Lung (tissue), 12 donors: ENCODE measurements around the gene COX7A2L. TPM values are rescaled to one million over a fixed set of nuclear protein-coding genes. Genes with fewer than 3 reads are reported as not detected.
"Not testable (repeated sequence)": the region's sequence is repeated elsewhere in the genome, so short reads cannot be mapped to it uniquely, and the experiment has no call there.

Source experiments
- ATAC-seq: fragments of 200-7000 bp; cut with Tn5 transposase; one replicate; pipeline ENCODE4 v1.9.1; 2020; ENCODE audit warnings: moderate number of reproducible peaks; ENCODE audit not compliant: insufficient read depth, low FRiP score
- DNase-seq, 3 donors: peaks; one replicate each; pipeline ENCODE4 v3.0.0-alpha.2; 2013 to 2017
- H3K27ac ChIP-seq, 2 donors: one replicate each; pipeline ENCODE4 v1.5.1; 2013; ENCODE audit warnings: mild to moderate bottlenecking in 2 of 2, moderate library complexity in 2 of 2, control low read depth in 1 of 2, inconsistent platforms in 1 of 2, low read depth in 1 of 2, low read length in 1 of 2
- H3K27me3 ChIP-seq, 3 donors: one replicate each; pipeline ENCODE4 v1.5.1; 2013; ENCODE audit warnings: low read length in 2 of 3; ENCODE audit not compliant: control insufficient read depth in 3 of 3, insufficient read depth in 3 of 3
- H3K36me3 ChIP-seq, 4 donors: one replicate each; pipeline ENCODE4 v1.5.1; 2013; ENCODE audit warnings: low read length in 4 of 4, mild to moderate bottlenecking in 1 of 4, moderate library complexity in 1 of 4; ENCODE audit not compliant: control insufficient read depth in 4 of 4, insufficient read depth in 4 of 4
- H3K4me1 ChIP-seq, 5 donors: one replicate each; pipeline ENCODE4 v1.5.1; 2013; ENCODE audit warnings: low read length in 5 of 5, mild to moderate bottlenecking in 2 of 5, moderate library complexity in 1 of 5; ENCODE audit not compliant: control insufficient read depth in 5 of 5, insufficient read depth in 5 of 5
- H3K4me3 ChIP-seq: one replicate; pipeline ENCODE4 v1.5.1; 2013; ENCODE audit warnings: mild to moderate bottlenecking, control low read depth, moderate library complexity
- H3K9ac ChIP-seq, 2 donors: one replicate each; pipeline ENCODE4 v1.5.1; 2013; ENCODE audit warnings: low read length in 2 of 2, control low read depth in 1 of 2; ENCODE audit not compliant: insufficient read depth in 1 of 2
- H3K9me3 ChIP-seq, 4 donors: one replicate each; pipeline ENCODE4 v1.5.1; 2013; ENCODE audit warnings: low read length in 3 of 4, mild to moderate bottlenecking in 1 of 4, moderate library complexity in 1 of 4; ENCODE audit not compliant: control insufficient read depth in 4 of 4, insufficient read depth in 3 of 4
- CTCF ChIP-seq: IDR thresholded peaks from 2 replicates; pipeline ENCODE4 v1.5.1; 2012; ENCODE audit warnings: mild to moderate bottlenecking; ENCODE audit errors: control extremely low read depth, extremely low read depth
- WGBS, 2 donors: extraction: QIAGEN DNeasy Blood & Tissue Kit; methylation state at CpG; one replicate each; pipeline ENCODE4 v1.1.7; 2013; 5-methylcytosine and 5-hydroxymethylcytosine counted together
- polyA plus RNA-seq, 2 donors: library from polyadenylated mRNA; stranded (reverse); fragments of 200-250 nt; gene quantifications; one replicate each; pipeline ENCODE4 v1.2.1, GENCODE V29; 2013
- total RNA-seq, 2 donors: library from RNA; depleted of rRNA in 1 of 2; stranded (reverse); fragments of >200 nt in 1 of 2; gene quantifications; one replicate each; pipeline ENCODE4 v1.2.1, GENCODE V29; 2014 to 2021
- donor health status: control.
- donor health status: control.
- donor health status: Bipolar disorder and iron deficiency.
- donor health status: healthy.
- donor health status: DM: yes; HTN: yes; CAD: no.

Gene COX7A2L
- total and polyA plus RNA-seq, 4 donors = 80.4 to 113 (median 103) TPM

DNA sequence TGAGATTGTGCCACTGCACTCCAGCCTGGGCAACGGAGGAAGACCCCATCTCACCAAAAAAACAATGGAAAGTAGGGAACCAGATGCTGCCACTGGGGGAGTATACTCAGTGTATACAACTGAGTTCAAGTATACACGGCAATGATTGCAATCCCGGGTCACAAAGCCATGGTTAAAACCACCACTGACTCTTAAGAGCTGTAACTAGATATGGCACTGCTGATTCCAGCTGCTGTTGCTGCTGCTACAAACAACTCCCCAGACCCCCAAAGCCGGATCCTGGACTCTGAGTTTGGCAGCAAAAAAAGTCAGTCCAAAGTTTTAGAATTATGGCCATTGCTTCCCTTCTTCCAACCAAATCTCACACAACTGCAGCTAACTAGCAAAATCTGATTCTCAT lies 43.7 kb upstream of the COX7A2L start:
- TF ChIP-seq CTCF = no peak
- Histone ChIP-seq H3K36me3 (no peaks in the 10 kb centered on the region), H3K9me3 (peaks cover 0 to 8% (median 0%) of the 10 kb centered on the region in 4 donors), H3K27ac (no peak overlapping the region), H3K9ac (no peak overlapping the region), H3K4me3 (no peak overlapping the region), H3K27me3 (no peaks in the 10 kb centered on the region), H3K4me1 (peaks cover 0 to 2% (median 0%) of the 10 kb centered on the region in 5 donors)
- ATAC-seq (no peak), DNase-seq (no peak)
- 76 to 88% methylated on average over 4 of the region's 4 CpGs for WGBS, 2 donors

- H3K4me1 ChIP-seq = no peaks in the 10 kb centered on the region
- DNase-seq (no peak), ATAC-seq (no peak)
- no peaks in the 10 kb centered on the region for H3K27me3 ChIP-seq
- H3K9me3 ChIP-seq = no peaks in the 10 kb centered on the region
- H3K36me3 ChIP-seq = no peaks in the 10 kb centered on the region
- H3K4me3 ChIP-seq = no peak overlapping the region
- 95 to 96% methylated on average over 6 of the region's 6 CpGs for WGBS, 2 donors
- no peak overlapping the region for H3K27ac ChIP-seq
- TF ChIP-seq CTCF = no peak
- H3K9ac ChIP-seq = no peak overlapping the region
These were observed 40.8 kb upstream of the COX7A2L start for GRCh38 chr2:42401773-42402172.

DNA sequence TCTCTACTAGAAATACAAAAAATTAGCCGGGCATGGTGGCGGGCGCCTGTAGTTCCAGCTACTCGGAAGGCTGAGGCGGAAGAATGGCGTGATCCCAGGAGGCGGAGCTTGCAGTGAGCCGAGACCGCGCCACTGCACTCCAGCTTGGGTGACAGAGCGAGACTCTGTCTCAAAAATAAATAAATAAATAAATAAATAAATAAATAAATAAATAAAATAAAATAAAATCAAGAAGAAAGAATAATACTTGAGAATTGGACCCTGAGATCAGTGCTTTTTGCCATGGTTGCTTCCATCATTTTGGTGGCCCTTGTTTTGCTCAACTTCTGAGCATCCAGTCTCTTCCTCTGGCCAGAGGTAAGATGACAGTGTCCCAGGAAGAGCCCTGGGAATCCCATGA lies 37.0 kb upstream of the COX7A2L start:
- H3K4me3 ChIP-seq, H3K36me3 ChIP-seq, H3K9me3 ChIP-seq, H3K27ac ChIP-seq, H3K9ac ChIP-seq, H3K27me3 ChIP-seq, H3K4me1 ChIP-seq, ATAC-seq, DNase-seq: not testable (repeated sequence)
- WGBS, 2 donors = 95 to 98% methylated on average over 11 of the region's 11 CpGs

- H3K27me3 ChIP-seq = not testable (repeated sequence)
These were observed 32.3 kb upstream of the COX7A2L start for GRCh38 chr2:42393320-42393719.

DNA sequence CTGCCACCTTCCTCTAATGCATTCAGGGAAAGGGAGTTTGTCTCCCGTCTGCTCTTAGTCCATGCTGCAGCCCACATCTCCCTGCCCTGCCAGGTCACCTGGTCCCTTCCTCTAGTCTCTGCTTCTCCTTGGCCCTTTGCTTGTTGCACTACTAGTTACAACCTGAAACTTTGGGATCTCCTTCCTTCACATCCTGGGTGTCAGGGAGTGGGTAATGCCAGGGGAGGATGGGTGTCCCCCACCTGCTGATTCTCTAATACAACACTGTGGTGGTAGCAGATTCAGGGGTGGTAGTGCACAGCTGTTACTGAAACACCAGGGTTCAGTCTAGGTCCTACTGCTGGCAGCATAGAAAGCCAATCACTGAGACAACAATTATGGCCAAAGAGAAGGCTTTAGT lies 31.2 kb upstream of the COX7A2L start:
- DNase-seq (no peak), ATAC-seq (no peak)
- Histone ChIP-seq H3K27ac (no peak overlapping the region), H3K9me3 (no peaks in the 10 kb centered on the region), H3K36me3 (no peaks in the 10 kb centered on the region), H3K4me3 (no peak overlapping the region), H3K27me3 (no peaks in the 10 kb centered on the region), H3K4me1 (no peaks in the 10 kb centered on the region), H3K9ac (no peak overlapping the region)
- WGBS, 2 donors = 95 to 98% methylated on average over 1 of the region's 1 CpG
- no peak for TF ChIP-seq CTCF

More at GRCh38 chr2:42393320-42393719, 32.3 kb upstream of the COX7A2L start:
- 97 to 99% methylated on average over 3 of the region's 3 CpGs for WGBS, 2 donors
- not testable (repeated sequence) for H3K4me1 ChIP-seq, H3K9me3 ChIP-seq, H3K27ac ChIP-seq, H3K4me3 ChIP-seq, DNase-seq, H3K36me3 ChIP-seq, ATAC-seq, H3K9ac ChIP-seq
